IMR-90 (cell line): ENCODE results near the gene ABCA9. TPM values are rescaled to one million over a fixed set of nuclear protein-coding genes. Genes with fewer than 3 reads are reported as not detected.

ENCODE experiments used
- ATAC-seq: fragments of 200-7000 bp; cut with Tn5 transposase; 2 replicates; pipeline ENCODE4 v1.9.1; 2020; ENCODE audit warnings: low read depth, mild to moderate bottlenecking, moderate library complexity
- BruUV-seq: library from RNA; stranded (reverse); fragments of 400-500 nt; replicated peaks from 2 replicates; lab custom pipeline; 2021; lab: Mats Ljungman, UMichigan
- CTCF ChIA-PET: fragments of 300-600 bp; formaldehyde crosslinking; extraction: SDS; loops from one replicate; lab custom pipeline; 2021; ENCODE audit warnings: antibody characterized with exemption; lab: Yijun Ruan, JAX
- POLR2A ChIA-PET: fragments of 300-600 bp; sonication (Branson Sonifier 250); formaldehyde crosslinking; loops from one replicate; lab custom pipeline; 2022; ENCODE audit warnings: antibody characterized with exemption; ENCODE audit not compliant: unreplicated experiment; lab: Charles Lee
- DNase-seq: peaks from one replicate; pipeline ENCODE4 v3.0.0; 2013
- H2AFZ ChIP-seq: replicated peaks from 2 replicates; pipeline ENCODE3; 2013; ENCODE audit warnings: low read length, mild to moderate bottlenecking; ENCODE audit not compliant: poor library complexity
- H2AK5ac ChIP-seq: 2 replicates; pipeline ENCODE4 v1.6.1; 2013; ENCODE audit warnings: low read depth, low read length, inconsistent platforms
- H2AK9ac ChIP-seq: replicated peaks from 2 replicates; pipeline ENCODE3; 2013; ENCODE audit warnings: mild to moderate bottlenecking, low read depth, low read length, moderate library complexity; ENCODE audit not compliant: poor library complexity
- H2BK120ac ChIP-seq: 2 replicates; pipeline ENCODE4 v1.6.1; 2013; ENCODE audit warnings: low read depth, low read length, inconsistent platforms
- H2BK15ac ChIP-seq: 3 replicates; pipeline ENCODE4 v1.6.1; 2013; ENCODE audit warnings: low read depth, low read length, inconsistent platforms
- H2BK20ac ChIP-seq: 2 replicates; pipeline ENCODE4 v1.6.1; 2013; ENCODE audit warnings: low read depth, mild to moderate bottlenecking, inconsistent platforms, low read length, moderate library complexity
- H2BK5ac ChIP-seq: 2 replicates; pipeline ENCODE4 v1.6.1; 2013; ENCODE audit warnings: mild to moderate bottlenecking, low read depth, low read length, inconsistent platforms; ENCODE audit not compliant: poor library complexity, severe bottlenecking
- H3K14ac ChIP-seq: replicated peaks from 2 replicates; pipeline ENCODE4 v1.6.1; 2013; ENCODE audit warnings: low read depth, low read length, inconsistent platforms
- H3K18ac ChIP-seq: 2 replicates; pipeline ENCODE4 v1.6.1; 2013; ENCODE audit warnings: low read depth, low read length, control low read depth
- H3K23ac ChIP-seq: 2 replicates; pipeline ENCODE4 v1.6.1; 2013; ENCODE audit warnings: low read depth, low read length, inconsistent platforms
- H3K27ac ChIP-seq: 2 replicates; pipeline ENCODE4 v1.5.1; 2013; ENCODE audit warnings: mild to moderate bottlenecking, control low read depth, low read length; ENCODE audit not compliant: insufficient read depth
- H3K27me3 ChIP-seq: 2 replicates; pipeline ENCODE4 v1.6.1; 2013; ENCODE audit warnings: low read length; ENCODE audit not compliant: control insufficient read depth, insufficient read depth
- H3K36me3 ChIP-seq: 2 replicates; pipeline ENCODE4 v1.6.1; 2013; ENCODE audit warnings: low read length, mixed read lengths; ENCODE audit not compliant: control insufficient read depth, insufficient read depth
- H3K4ac ChIP-seq: 2 replicates; pipeline ENCODE4 v1.6.1; 2013; ENCODE audit warnings: low read depth, low read length, inconsistent platforms
- H3K4me1 ChIP-seq: 2 replicates; pipeline ENCODE4 v1.6.1; 2013; ENCODE audit warnings: low read length, mixed read lengths; ENCODE audit not compliant: control insufficient read depth, insufficient read depth
- H3K4me2 ChIP-seq: 2 replicates; pipeline ENCODE4 v1.6.1; 2013; ENCODE audit warnings: low read depth, mild to moderate bottlenecking, control low read depth, low read length, moderate library complexity
- H3K4me3 ChIP-seq: 2 replicates; pipeline ENCODE4 v1.5.1; 2013; ENCODE audit warnings: low read depth, mild to moderate bottlenecking, control low read depth, low read length, moderate library complexity; ENCODE audit not compliant: insufficient read depth
- H3K56ac ChIP-seq: 2 replicates; pipeline ENCODE4 v1.6.1; 2013; ENCODE audit warnings: low read length, inconsistent platforms; ENCODE audit not compliant: insufficient read depth; ENCODE audit errors: extremely low read depth
- H3K79me1 ChIP-seq, 2 experiments: 2 replicates each; pipeline ENCODE4 v1.6.1; 2013; ENCODE audit warnings: low read length in 2 of 2, inconsistent platforms in 1 of 2, low read depth in 1 of 2
- H3K9ac ChIP-seq: 2 replicates; pipeline ENCODE4 v1.6.1; 2013; ENCODE audit warnings: low read depth, low read length, control low read depth
- H3K9me1 ChIP-seq: 2 replicates; pipeline ENCODE4 v1.6.1; 2013; ENCODE audit warnings: low read length, inconsistent platforms; ENCODE audit not compliant: insufficient read depth
- H3K9me3 ChIP-seq: 2 replicates; pipeline ENCODE4 v1.6.1; 2013; ENCODE audit warnings: low read length; ENCODE audit not compliant: control insufficient read depth, insufficient read depth
- H4K20me1 ChIP-seq: 2 replicates; pipeline ENCODE4 v1.6.1; 2013; ENCODE audit warnings: low read length, inconsistent platforms; ENCODE audit not compliant: insufficient read depth
- H4K5ac ChIP-seq: 2 replicates; pipeline ENCODE4 v1.6.1; 2013; ENCODE audit warnings: mild to moderate bottlenecking, low read depth, low read length, control low read depth
- H4K8ac ChIP-seq, 2 experiments: 2 replicates each; pipeline ENCODE4 v1.6.1; 2013; ENCODE audit warnings: low read depth in 2 of 2, low read length in 2 of 2, control low read depth in 1 of 2, inconsistent platforms in 1 of 2
- H4K91ac ChIP-seq: 2 replicates; pipeline ENCODE4 v1.6.1; 2013; ENCODE audit warnings: low read depth, low read length, inconsistent platforms; ENCODE audit not compliant: insufficient read depth
- BHLHE40 ChIP-seq: fragments of 150-350 bp; IDR thresholded peaks from 2 replicates; pipeline ENCODE4 v1.6.1; 2016; ENCODE audit warnings: mild to moderate bottlenecking, low read depth, low read length
- CEBPB ChIP-seq: IDR thresholded peaks from 2 replicates; pipeline ENCODE4 v1.6.1; 2012; ENCODE audit warnings: low read depth, low read length, improper control_type of control experiment
- CHD1 ChIP-seq: IDR thresholded peaks from 2 replicates; pipeline ENCODE4 v1.6.1; 2012; ENCODE audit warnings: low read depth, low read length, improper control_type of control experiment
- FOS ChIP-seq: fragments of 150-350 bp; IDR thresholded peaks from 2 replicates; pipeline ENCODE4 v1.6.1; 2016; ENCODE audit warnings: low read depth, low read length
- MAFK ChIP-seq: IDR thresholded peaks from 2 replicates; pipeline ENCODE4 v1.6.1; 2012; ENCODE audit warnings: low read depth, low read length, improper control_type of control experiment
- MAZ ChIP-seq: IDR thresholded peaks from 2 replicates; pipeline ENCODE4 v1.6.1; 2012; ENCODE audit warnings: low read depth, mild to moderate bottlenecking, low read length, improper control_type of control experiment, moderate library complexity, borderline replicate concordance
- MXI1 ChIP-seq: IDR thresholded peaks from 2 replicates; pipeline ENCODE4 v1.6.1; 2012; ENCODE audit warnings: low read depth, mild to moderate bottlenecking, low read length, moderate library complexity, borderline replicate concordance
- NFE2L2 ChIP-seq: fragments of 150-350 bp; IDR thresholded peaks from 2 replicates; pipeline ENCODE4 v1.6.1; 2016; ENCODE audit warnings: low read depth, mild to moderate bottlenecking, low read length
- POLR2A ChIP-seq: IDR thresholded peaks from 2 replicates; pipeline ENCODE4 v1.6.1; 2012; ENCODE audit warnings: mild to moderate bottlenecking, low read depth, low read length
- RAD21 ChIP-seq: IDR thresholded peaks from 2 replicates; pipeline ENCODE4 v1.6.1; 2012; ENCODE audit warnings: low read length, improper control_type of control experiment
- RCOR1 ChIP-seq: IDR thresholded peaks from 2 replicates; pipeline ENCODE4 v1.6.1; 2012; ENCODE audit warnings: mild to moderate bottlenecking, low read length, improper control_type of control experiment; ENCODE audit not compliant: insufficient replicate concordance
- RFX5 ChIP-seq: IDR thresholded peaks from 2 replicates; pipeline ENCODE4 v1.8.0; 2012; ENCODE audit warnings: low read depth, mild to moderate bottlenecking, low read length, moderate library complexity
- SMC3 ChIP-seq: fragments of 150-350 bp; IDR thresholded peaks from 2 replicates; pipeline ENCODE4 v1.6.1; 2016; ENCODE audit warnings: low read depth, mild to moderate bottlenecking, antibody characterized with exemption, low read length, moderate library complexity
- WGBS, 2 experiments: methylation state at CpG; one replicate each; pipeline versions ENCODE4 v1.1.5 to v1.1.7; 2013; ENCODE audit warnings: missing lambda C conversion rate in 2 of 2; ENCODE audit not compliant: insufficient read length in 1 of 2; ENCODE audit errors: extremely low coverage in 2 of 2; 5-methylcytosine and 5-hydroxymethylcytosine counted together
- dilution Hi-C: fragments of 300-500 bp; cut with HindIII; formaldehyde crosslinking; loops from one replicate; pipeline ENCODE4 v1.14.3; 2018; ENCODE audit warnings: low sequenced_read_pairs; ENCODE audit not compliant: unreplicated experiment
- in situ Hi-C: fragments of 300-500 bp; cut with MboI; formaldehyde crosslinking; loops from 3 replicates; pipeline ENCODE4 v1.14.3; 2019; ENCODE audit warnings: low sequenced_read_pairs, inconsistent platforms, mixed read lengths
- intact Hi-C: fragments of 100-400 bp; cut with micrococcal nuclease; formaldehyde crosslinking; loops from 2 replicates; pipeline ENCODE4 v1.10.0; 2022
- polyA plus RNA-seq, 3 experiments: library from polyadenylated mRNA; depleted of rRNA; stranded (reverse); fragments of >200 nt; gene quantifications; 2 replicates each; pipeline ENCODE4 v1.2.3, GENCODE V29; 2012; ENCODE audit warnings: low replicate concordance in 1 of 3
- total RNA-seq: library from RNA; depleted of rRNA; stranded (reverse); fragments of >200 nt; gene quantifications from 2 replicates; pipeline ENCODE4 v1.2.3, GENCODE V29; 2012
- TF ChIP-seq, protein P1 (sequence below): fragments of 150-350 bp; IDR thresholded peaks from 2 replicates; pipeline ENCODE4 v1.6.1; 2017; ENCODE audit warnings: mild to moderate bottlenecking, antibody characterized with exemption, low read length, low read depth
- TF ChIP-seq, protein P2 (sequence below): conservative IDR thresholded peaks from 2 replicates; pipeline ENCODE4 v1.5.1; 2012; ENCODE audit warnings: mild to moderate bottlenecking, low read depth, low read length, improper control_type of control experiment
- TF ChIP-seq, protein P3 (sequence below): fragments of 150-350 bp; IDR thresholded peaks from 2 replicates; pipeline ENCODE4 v1.6.1; 2016; ENCODE audit warnings: low read depth, mild to moderate bottlenecking, low read length, moderate library complexity, borderline replicate concordance

Gene ABCA9
- total and polyA plus RNA-seq, 2 of the 4 experiments (the other 2 are of a cell fraction) = under 0.01 TPM; not detected in 1

DNA sequence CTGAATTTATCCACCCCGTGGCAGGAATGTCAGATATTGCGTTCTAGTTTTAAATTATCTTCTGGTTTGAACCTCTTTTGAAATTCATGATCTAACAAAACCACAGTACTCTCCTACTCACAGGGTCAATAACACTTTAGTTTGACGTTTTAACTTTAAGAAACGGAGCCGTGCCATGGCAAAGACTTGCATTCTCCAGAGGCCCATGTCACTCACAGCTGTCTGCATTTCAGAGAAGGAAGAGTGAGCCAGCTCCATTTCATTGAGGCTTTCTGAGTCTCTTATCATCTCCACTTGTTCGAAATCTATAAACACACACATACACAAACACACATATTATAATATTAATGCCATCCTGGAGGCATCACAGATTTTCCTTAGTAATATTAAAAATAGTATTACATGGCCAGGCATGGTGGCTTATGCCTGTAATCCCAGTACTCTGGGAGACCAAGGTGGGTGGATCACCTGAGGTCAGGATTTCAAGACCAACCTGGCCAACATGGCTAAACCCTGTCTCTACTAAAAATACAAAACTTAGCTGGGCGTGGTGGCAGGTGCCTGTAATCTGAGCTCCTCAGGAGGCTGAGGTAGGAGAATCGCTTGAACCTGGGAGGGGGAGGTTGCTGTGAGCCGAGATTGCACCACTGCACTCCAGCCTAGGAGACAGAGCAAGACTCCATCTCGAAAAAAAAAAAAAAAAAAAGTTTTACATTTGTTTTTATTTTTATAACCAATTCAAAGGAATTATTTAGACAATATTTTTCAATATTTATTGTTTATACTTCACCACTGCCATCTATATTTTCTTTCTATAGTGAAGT lies 45.4 kb upstream of the ABCA9 start:
- POLR2A ChIA-PET = no interaction called here

More for the DNA sequence above, 45.4 kb upstream of the ABCA9 start:
- CTCF ChIA-PET = no interaction called here
- Histone ChIP-seq H2BK15ac (no peak overlapping the region), H2AFZ (no peak overlapping the region), H3K4me1 (no peaks in the 10 kb centered on the region), H3K4ac (no peak overlapping the region), H3K14ac (no peak overlapping the region), H4K5ac (no peak overlapping the region), H2BK120ac (no peak overlapping the region), H3K27me3 (no peaks in the 10 kb centered on the region), H2AK9ac (no peak overlapping the region), H4K20me1 (no peaks in the 10 kb centered on the region), H4K91ac (no peak overlapping the region), H3K9ac (no peak overlapping the region), H3K27ac (no peak overlapping the region), H3K23ac (no peak overlapping the region), H3K18ac (no peak overlapping the region), H4K8ac (no peak overlapping the region), H3K79me1 (no peaks in the 10 kb centered on the region), H3K56ac (no peak overlapping the region), H2BK5ac (no peak overlapping the region), H3K4me3 (no peak overlapping the region), H2AK5ac (no peak overlapping the region), H3K4me2 (no peak overlapping the region), H3K9me3 (no peaks in the 10 kb centered on the region), H2BK20ac (no peak overlapping the region), H3K9me1 (no peaks in the 10 kb centered on the region), H3K36me3 (no peaks in the 10 kb centered on the region)
- in situ Hi-C loops = no loop called here
- TF ChIP-seq RFX5 = no peak
- no peak for TF ChIP-seq BHLHE40
- no peak for TF ChIP-seq RCOR1
- TF ChIP-seq MAFK = no peak
- TF ChIP-seq, protein P1, sequence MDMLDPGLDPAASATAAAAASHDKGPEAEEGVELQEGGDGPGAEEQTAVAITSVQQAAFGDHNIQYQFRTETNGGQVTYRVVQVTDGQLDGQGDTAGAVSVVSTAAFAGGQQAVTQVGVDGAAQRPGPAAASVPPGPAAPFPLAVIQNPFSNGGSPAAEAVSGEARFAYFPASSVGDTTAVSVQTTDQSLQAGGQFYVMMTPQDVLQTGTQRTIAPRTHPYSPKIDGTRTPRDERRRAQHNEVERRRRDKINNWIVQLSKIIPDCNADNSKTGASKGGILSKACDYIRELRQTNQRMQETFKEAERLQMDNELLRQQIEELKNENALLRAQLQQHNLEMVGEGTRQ = no peak
- TF ChIP-seq NFE2L2 = no peak
- no peak for TF ChIP-seq SMC3
- TF ChIP-seq POLR2A = no peak
- TF ChIP-seq, protein P2, sequence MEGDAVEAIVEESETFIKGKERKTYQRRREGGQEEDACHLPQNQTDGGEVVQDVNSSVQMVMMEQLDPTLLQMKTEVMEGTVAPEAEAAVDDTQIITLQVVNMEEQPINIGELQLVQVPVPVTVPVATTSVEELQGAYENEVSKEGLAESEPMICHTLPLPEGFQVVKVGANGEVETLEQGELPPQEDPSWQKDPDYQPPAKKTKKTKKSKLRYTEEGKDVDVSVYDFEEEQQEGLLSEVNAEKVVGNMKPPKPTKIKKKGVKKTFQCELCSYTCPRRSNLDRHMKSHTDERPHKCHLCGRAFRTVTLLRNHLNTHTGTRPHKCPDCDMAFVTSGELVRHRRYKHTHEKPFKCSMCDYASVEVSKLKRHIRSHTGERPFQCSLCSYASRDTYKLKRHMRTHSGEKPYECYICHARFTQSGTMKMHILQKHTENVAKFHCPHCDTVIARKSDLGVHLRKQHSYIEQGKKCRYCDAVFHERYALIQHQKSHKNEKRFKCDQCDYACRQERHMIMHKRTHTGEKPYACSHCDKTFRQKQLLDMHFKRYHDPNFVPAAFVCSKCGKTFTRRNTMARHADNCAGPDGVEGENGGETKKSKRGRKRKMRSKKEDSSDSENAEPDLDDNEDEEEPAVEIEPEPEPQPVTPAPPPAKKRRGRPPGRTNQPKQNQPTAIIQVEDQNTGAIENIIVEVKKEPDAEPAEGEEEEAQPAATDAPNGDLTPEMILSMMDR = no peak
- TF ChIP-seq FOS = no peak
- no peak for TF ChIP-seq CEBPB
- no peak for TF ChIP-seq CHD1
- no peak for TF ChIP-seq MAZ
- TF ChIP-seq, protein P3, sequence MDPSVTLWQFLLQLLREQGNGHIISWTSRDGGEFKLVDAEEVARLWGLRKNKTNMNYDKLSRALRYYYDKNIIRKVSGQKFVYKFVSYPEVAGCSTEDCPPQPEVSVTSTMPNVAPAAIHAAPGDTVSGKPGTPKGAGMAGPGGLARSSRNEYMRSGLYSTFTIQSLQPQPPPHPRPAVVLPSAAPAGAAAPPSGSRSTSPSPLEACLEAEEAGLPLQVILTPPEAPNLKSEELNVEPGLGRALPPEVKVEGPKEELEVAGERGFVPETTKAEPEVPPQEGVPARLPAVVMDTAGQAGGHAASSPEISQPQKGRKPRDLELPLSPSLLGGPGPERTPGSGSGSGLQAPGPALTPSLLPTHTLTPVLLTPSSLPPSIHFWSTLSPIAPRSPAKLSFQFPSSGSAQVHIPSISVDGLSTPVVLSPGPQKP = no peak
- TF ChIP-seq RAD21 = no peak
- no peak for TF ChIP-seq MXI1
- dilution Hi-C loops = no loop called here
- no TSS peak for BruUV-seq
- ATAC-seq (no peak), DNase-seq (no peak)
- 92 to 100% methylated on average over 1 to 2 of the region's 10 CpGs for WGBS, 2 experiments
- intact Hi-C loops = no loop called here
